Heart left ventricle (tissue), 13 donors: ENCODE results near the gene MAP4K1.

Source experiments
- POLR2A ChIP-seq, 2 donors: fragments of 450-650 bp; IDR thresholded peaks; one replicate each; pipeline ENCODE4 v1.6.1; 2017; ENCODE audit warnings: antibody characterized with exemption in 2 of 2, mild to moderate bottlenecking in 2 of 2, moderate library complexity in 2 of 2
- TF ChIP-seq, protein P1 (sequence below), 12 donors: fragments of 200-600 bp; sonication (generic) in 4 of 12; IDR thresholded peaks; one replicate each; pipeline versions ENCODE4 v1.5.0 to v1.8.0; 2018 to 2022; ENCODE audit warnings: antibody characterized with exemption in 12 of 12, mild to moderate bottlenecking in 5 of 12
- donor health status: ischemic (EF 13 %, LVEDD 7.1; RV severe dilation, severe dysfunction).
- donor health status: DM: no; HTN: yes; CAD: no.
- donor health status: DM: no; HTN: no; CAD: no.
- donor health status: ischemic (EF 25% LVEDD 6.9; RV normal size, moderate dysfunction).
- donor health status: ischemic (EF 25% LVEDD 5.7; RV mildly dilated, moderate dysfunction).
- donor health status: ischemic (EF 35%, LVEDD 5.7; RV mildly dilated, moderate dysfunction).
- donor health status: nonischemic (EF 11% LVEDD 7.7; RV severe dilation, severe dysfunction).
- donor health status: DM: yes; HTN: yes; CAD: no.
- donor health status: PGD.
- donor health status: ischemic (EF 29% LVEDD 5.4; RV normal size, mild dysfunction).
- donor health status: nonischemic (EF 23%, LVEDD 6.1; RV moderate dilation, normal function).

DNA sequence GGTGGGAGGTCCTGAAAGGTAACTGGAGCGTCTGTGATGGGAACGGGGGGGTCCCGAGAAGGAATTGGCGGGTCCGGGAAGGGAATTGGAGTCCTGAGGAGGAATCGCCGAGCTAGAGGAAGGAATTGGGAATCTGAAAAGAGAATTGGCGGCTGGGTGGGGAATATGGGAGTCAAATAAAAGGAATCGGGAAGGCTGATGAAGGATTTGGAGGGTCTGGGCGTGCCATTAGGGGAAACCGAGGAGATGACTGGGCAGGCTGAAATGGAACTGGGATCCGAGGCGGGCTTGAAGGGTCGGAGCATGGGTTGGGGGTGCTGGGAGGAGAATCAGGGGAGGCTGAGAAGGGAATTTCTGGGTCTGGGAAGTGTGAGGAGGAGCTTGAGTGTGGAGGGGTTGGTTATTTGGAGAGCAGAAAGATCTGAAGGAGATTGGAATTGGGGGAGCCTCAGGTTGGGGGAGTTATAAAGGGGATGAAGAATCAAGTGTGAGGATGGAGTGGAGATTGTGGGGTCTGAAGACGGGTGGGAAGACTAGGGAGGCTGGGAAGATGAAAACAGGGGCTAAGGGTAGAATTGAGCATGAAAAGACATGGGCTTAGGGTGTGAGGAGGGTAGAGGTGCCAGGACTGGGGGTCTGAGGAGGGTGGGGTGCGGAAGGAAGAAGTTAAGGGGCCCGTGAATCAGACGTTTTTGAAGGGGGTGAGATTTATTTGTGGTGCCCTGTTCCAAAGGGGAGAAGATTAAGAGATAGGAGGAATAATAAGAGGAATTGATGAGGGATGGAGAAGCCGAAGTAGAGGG lies 30.4 kb upstream of the MAP4K1 start:
- no peak for TF ChIP-seq POLR2A (IDR thresholded peaks at IDR 0.05)
- TF ChIP-seq, protein P1, sequence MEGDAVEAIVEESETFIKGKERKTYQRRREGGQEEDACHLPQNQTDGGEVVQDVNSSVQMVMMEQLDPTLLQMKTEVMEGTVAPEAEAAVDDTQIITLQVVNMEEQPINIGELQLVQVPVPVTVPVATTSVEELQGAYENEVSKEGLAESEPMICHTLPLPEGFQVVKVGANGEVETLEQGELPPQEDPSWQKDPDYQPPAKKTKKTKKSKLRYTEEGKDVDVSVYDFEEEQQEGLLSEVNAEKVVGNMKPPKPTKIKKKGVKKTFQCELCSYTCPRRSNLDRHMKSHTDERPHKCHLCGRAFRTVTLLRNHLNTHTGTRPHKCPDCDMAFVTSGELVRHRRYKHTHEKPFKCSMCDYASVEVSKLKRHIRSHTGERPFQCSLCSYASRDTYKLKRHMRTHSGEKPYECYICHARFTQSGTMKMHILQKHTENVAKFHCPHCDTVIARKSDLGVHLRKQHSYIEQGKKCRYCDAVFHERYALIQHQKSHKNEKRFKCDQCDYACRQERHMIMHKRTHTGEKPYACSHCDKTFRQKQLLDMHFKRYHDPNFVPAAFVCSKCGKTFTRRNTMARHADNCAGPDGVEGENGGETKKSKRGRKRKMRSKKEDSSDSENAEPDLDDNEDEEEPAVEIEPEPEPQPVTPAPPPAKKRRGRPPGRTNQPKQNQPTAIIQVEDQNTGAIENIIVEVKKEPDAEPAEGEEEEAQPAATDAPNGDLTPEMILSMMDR (IDR thresholded peaks at IDR 0.05) = no peak
